Epithelial cell of prostate (primary cell): ENCODE results near the gene ALDH1L1.

ENCODE experiments used
- DNase-seq: peaks from one replicate; pipeline ENCODE4 v3.0.0-alpha.2; 2011; ENCODE audit warnings: low read depth, low spot score
- H3K27ac ChIP-seq: fragments of 450-650 bp; 2 replicates; pipeline ENCODE4 v1.5.1; 2017; ENCODE audit warnings: mild to moderate bottlenecking

Gene ALDH1L1

GRCh38 chr3:126063358-126063965 lies 116.9 kb downstream of the ALDH1L1 start:
- H3K27ac ChIP-seq, result no peak overlapping the region
- no peak for DNase-seq

DNA sequence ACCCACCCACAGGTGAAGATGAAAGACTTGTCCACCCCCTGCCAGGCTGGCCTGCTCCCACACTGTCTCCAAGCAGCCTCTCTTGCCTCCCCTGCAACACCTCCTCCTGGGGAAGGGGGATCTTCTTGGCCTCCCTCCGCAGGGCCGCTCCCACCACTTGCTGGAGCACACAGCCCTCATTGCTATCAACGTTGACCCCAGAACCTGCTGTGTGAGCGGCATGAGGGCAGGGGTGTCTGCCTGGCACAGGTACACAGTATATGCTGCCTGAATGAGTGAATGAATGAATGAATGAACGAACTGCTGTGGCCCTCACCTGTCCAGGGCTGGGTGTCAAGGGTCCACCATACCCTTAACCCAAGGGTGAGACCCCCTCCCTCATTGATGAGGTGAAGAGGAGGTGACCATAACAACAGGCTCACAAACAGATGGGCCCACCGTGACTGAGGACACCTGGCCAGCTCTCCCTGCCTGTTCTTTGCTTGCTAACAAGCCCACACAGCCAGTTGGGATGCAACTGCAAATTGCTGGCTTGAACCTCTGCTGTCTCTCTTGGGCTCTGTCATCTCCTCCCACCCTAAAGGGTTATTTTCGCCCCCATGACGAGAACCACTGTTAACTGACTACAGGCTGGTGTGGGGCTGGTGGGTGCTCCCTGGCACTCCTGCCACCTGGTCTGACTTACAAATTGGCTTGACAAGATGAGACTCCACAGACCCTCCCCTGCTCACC lies 118.9 kb downstream of the ALDH1L1 start:
- no peak overlapping the region for H3K27ac ChIP-seq
- DNase-seq, result no peak

DNA sequence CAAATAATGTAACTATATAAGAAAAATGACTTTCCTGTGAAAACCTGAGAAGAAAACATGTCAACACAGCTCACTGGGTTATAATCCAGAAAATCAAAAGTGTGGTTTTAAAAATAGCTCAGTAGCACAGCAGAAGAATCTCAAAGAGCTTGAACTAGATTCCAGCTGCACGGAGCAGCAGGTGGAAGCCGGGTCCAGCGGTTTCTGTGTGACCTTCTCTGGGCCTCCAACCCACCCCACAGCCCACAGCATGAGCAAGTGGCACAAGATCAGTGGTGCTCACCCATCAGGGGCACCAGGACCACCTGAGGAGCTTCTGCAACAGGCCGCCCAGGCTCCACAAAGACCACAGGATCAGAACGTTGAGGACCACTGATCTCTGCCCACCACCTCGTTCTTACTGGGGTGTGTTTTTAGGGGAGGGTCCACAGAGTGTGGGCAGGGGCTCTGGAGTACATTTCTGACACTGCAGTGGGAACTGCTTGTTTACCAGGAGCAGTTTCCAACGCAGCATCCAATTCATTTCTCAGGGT lies 119.7 kb downstream of the ALDH1L1 start:
- DNase-seq, result no peak
- no peak overlapping the region for H3K27ac ChIP-seq

DNA sequence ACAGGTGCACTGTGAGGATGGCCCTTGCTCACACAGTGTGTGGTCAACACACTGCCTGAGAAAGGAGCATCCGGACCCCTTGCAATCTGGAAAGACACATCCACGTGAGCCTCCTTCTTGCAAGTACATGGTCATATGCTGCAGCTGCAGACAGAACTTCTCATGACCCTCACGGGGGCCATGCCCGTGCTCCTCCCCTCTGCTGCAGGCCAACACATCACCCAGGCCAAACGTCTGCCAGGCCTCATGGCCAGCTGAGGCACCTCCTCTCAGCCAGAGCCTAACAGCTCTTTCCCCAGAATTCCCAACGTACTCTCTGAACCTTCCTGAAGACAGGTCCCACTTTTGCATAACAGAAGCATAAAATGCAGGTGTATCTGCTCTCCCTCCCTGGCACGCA lies 121.7 kb downstream of the ALDH1L1 start:
- no peak for DNase-seq
- H3K27ac ChIP-seq, result no peak overlapping the region

GRCh38 chr3:126057936-126058335 lies 122.5 kb downstream of the ALDH1L1 start:
- no peak for DNase-seq
- no peak overlapping the region for H3K27ac ChIP-seq

- no peak for DNase-seq
- no peak overlapping the region for H3K27ac ChIP-seq
Measured at GRCh38 chr3:126057501-126057819, 122.9 kb downstream of the ALDH1L1 start.

DNA sequence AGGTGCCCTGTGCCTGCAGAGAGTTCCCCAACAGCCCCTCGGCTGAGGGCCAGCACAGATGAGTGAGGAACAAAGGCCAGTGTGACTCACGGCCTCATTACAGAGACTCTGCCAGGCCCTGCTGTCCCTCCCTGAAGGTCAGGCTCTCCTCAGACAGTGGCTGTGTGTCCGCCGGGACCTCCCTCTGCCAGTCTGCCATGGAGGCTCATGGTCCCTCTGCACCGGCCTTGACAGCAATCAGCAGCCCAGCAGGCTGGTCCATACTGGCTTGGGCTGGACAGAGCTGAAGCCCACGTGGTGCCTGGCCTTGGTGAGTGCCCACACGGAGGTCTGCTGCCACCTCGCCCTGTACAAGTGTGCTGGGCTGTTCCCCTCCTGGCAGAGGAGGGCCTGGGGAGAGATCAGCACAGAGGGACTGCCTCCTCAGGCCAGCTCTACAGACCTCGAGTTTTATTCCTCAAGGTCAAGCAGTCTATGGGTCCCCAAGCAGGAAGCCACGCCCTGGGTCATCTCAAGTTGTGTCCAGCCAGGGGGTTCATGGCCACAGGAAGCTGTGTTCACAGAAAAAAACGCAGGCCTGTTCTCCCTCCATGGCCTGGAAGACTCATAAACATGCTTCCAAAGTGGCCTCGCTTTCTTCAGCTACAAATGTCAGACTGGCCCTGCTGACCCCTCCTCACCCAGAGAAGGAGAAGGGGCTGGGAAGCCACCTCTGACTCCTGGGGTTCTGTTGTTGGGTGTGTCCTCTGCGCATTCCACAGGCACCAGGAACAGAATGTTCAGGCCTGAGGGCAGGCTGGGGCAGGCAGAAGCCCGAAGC lies 123.5 kb downstream of the ALDH1L1 start:
- DNase-seq, result no peak
- no peak overlapping the region for H3K27ac ChIP-seq

- H3K27ac ChIP-seq, result no peak overlapping the region
- no peak for DNase-seq
Measured at GRCh38 chr3:126056088-126056487, 124.3 kb downstream of the ALDH1L1 start.

- H3K27ac ChIP-seq, result no peak overlapping the region
- no peak for DNase-seq
Measured at GRCh38 chr3:126054870-126055269, 125.5 kb downstream of the ALDH1L1 start.

GRCh38 chr3:126053949-126054569 lies 126.3 kb downstream of the ALDH1L1 start:
- no peak overlapping the region for H3K27ac ChIP-seq
- no peak for DNase-seq
